Measurements from ENCODE around the gene PRR36.

The PRR36 gene

GRCh38 chr19:7842661-7843294, 31.4 kb downstream of the PRR36 start:
- no peak for DNase-seq

- DNase-seq, result no peak
Observed at GRCh38 chr19:7841751-7842660, 32.2 kb downstream of the PRR36 start.

DNA sequence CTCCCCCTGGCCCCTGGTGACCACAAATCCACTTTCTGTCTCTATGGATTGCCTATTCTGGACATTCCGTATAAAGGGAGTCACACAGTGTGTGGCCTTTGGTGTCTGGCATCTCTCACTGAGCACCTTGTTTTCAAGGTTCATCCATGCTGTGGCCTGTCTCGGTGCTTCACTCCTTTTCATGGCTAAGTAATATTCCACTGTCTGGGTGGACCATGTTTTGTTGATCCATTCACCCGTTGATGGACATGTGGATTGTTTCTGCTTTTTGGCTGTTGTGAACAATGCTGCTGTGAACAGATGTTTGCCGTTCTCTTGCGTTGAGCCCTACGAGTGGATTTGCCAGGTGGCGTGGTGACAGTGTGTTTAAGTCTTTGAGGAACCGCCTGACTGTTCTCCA, 33.6 kb downstream of the PRR36 start:
- DNase-seq, result no peak

DNA sequence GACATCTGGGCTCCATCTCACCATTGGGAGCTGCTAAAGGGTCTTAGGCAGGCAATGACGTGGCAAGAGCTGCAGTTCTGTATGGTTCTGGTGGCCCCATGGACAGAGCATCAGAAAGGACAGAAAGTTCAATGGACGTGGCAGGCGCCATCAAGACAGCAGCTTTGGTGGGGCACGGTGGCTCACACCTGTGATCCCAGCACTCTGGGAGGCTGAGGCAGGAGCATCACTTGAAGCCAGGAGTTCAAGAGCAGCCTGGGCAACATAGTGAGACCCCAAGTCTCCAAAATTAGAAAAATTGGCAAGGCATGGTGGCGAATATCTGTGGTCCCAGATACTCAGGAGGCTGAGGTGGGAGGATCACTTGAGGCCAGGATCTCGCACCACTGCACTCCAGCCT, 34.7 kb downstream of the PRR36 start:
- DNase-seq, result no peak

DNA sequence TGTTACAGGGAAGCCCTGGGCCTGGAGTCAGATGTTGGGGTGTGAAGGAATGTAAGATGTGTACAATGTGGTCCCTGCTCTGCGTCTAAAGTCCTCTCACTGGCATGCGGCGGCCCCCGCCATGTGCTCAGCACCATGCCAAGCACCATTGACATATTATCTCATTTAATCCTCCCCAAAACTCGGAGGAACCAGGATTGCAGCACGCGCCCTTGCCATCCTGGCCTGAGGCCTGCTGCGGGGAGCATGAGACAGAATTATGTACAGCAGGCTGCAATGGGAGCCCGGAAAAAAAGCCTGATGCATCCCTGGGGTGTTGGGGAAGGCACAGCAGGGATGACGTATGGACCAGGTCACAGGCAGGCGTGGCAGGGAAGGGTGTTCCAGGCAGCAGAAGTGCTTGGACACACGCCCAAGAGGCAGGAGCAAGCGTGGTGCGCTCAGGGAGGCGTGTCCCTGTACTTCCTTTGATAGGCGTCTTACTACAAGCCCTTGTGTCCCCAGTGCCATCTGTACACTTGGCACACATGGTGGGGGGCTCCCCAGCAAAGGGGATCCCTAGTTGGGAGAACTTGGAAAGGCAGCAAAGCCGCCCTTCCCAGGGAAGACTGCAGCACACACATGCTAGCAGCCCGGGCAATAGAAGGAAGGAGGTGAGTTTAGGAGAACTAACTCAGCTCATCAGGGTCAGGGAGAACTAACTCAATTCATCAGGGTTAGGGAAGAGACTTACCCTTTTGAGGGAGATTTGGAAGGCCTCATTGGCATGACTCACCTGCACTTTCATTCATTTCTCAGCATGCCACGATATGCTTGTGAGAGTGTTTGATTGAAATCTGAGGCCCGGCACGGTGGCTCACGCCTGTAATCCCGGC, 40.7 kb downstream of the PRR36 start:
- DNase-seq, result no peak

- no peak for DNase-seq
Observed at GRCh38 chr19:7832781-7833180, 41.4 kb downstream of the PRR36 start.

DNA sequence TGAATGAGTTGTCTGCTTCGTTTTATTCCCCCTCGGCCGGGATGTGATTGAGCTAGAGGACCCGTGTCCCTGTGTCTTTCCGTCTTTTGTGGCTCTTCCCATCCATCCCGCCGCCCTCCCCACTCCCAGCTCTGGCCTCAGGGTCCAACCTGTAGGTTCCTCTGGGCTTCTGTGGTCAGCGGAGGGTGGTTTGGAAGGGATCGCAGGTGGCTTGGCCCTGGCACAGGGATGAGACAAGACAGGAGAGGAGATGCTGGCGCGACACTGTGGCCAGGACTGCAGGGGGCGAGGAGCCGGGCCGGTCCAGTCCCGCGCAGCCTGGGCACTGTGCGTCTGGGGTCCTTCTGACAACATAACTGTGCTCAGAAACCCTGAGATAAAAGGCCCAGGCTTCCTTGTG, 42.2 kb downstream of the PRR36 start:
- no peak for DNase-seq

- DNase-seq, result no peak
Observed at GRCh38 chr19:7831452-7831851, 42.7 kb downstream of the PRR36 start.

- DNase-seq, result no peak
Observed at GRCh38 chr19:7830823-7831222, 43.4 kb downstream of the PRR36 start.

- peak; percentile 30 for DNase-seq
Observed at GRCh38 chr19:7830272-7830771, 43.9 kb downstream of the PRR36 start.

DNA sequence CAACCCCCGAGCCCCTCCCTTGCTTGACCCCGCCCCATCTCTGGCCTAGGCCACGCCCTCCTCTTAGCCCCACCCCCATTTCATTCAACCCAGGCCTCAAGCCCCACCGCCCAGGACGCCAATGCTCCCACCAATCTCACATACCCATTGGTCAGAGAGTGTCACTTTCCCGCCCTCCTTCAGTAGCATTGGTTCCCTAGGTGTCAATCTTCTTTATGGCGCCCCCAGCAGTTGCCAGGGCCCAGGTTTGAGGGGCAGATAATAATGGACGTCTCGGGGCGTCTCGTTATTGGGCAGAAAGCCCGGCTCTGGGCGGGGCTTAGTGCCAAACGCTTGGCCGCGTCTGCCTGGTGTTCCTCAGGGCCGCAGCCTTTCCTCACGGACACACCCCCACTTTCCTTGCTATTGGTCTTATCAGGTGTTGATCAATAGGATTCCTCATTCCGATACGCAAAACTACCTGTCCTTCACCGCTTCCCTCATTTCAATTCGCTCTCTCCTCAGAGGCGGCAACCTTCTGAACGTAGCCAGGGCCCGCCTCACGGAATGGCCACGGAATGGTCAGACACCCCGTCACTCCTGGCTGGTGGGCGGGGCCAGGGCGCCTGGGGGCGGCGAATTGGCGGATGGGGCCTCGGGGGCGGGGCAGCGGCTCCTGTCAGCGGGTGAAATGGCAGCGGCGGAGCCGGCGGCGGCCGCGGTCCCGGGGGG, 44.5 kb downstream of the PRR36 start, which contains the start of gene EVI5L:
Gene EVI5L, plus strand, starts transcription at position 658 of the 711 bp plus-strand sequence. CDS start 16,325 bp downstream, outside the sequence.
- peak; percentile 100 for DNase-seq

DNA sequence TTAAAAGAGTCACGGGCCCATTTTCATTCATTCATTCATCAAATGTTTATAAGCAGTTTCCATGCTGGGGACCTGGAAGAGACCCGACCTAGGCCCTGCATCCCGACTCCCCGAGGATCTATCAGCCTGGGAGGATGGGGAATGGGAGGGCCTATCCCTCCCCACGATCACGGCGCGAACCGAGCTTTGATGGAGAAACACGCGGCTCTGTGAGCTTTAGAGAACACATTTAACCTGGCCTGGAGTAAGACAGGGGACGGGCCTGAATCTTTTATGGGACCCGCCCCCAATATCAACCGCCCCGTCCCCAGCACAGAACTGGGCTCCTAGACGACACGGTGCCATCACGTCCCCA, 45.0 kb downstream of the PRR36 start:
- DNase-seq, result no peak

GRCh38 chr19:7823686-7824301, 50.4 kb downstream of the PRR36 start:
- DNase-seq, result no peak

- no peak for DNase-seq
Observed at GRCh38 chr19:7822910-7823515, 51.2 kb downstream of the PRR36 start.

DNA sequence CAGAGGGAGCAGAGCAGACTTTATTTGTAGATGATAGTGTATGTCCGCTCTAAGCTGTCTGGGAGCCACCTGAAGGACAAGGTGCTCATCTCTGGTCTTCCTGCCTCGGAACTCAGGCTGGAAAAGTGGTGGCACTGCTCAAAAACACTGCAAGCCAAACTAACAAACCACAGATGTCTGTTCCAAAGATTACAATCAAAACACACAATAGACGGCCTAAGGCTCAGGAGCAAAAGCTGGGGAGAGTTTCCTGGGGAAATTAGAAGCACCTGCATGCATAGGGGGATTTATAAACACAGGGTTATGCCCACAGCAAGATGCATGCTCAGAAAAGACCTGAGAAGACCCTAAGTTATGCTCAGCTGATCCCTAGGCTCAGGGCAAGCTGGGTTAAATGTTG, 53.6 kb downstream of the PRR36 start:
- no peak for DNase-seq

DNA sequence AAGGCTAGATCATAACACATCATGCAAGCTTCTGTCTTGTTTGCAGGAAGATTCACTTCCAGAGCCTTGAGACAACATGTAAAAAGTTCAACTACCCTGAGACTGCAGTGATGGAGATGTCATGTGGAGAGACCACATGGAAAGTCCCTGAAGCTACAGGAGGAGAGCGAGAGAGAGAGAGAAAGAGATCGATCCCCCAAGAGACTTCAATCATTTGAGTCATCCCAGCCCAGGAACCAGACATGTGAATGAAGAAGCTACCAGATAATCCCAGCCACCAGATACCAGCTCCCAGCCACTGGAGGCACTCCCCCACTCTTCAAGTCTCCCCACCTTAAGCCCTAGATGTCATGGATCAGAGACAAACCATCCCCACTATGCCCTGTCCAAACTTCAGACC, 54.9 kb downstream of the PRR36 start:
- no peak for DNase-seq

- no peak for DNase-seq
Observed at GRCh38 chr19:7818806-7819205, 55.4 kb downstream of the PRR36 start.
